Measurements from ENCODE around the gene SP8.

DNA sequence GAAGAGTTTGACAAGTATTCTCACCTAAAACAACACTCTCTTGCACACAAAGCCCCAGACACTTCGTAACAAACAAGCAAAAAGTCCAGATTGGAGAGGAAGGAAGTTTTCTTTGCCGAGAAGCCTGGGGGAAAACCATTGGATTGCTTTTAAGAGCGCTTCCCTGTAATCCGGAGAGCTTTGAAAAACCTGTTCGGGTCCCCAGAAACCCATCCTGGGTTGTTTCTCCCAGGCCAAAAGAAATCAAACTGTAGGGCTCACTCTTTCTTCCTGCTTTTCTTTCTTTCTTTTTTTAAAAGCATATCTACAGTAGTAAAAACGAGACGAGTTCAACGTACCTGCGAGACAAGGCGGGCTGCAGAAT, 655 bp downstream of the SP8 start:
- no peak for TF ChIP-seq EZH2 (IDR thresholded peaks at IDR 0.05; ENCODE audit: insufficient read depth, poor library complexity, severe bottlenecking)
- no peak; the same call in 1 of the 2 replicates for TF ChIP-seq EZH2phosphoT487 (IDR thresholded peaks at IDR 0.05; ENCODE audit: insufficient read depth, low read depth)

Measured in GM23248 (cell line).